HG03520 (cell line): ENCODE data around the gene FNDC1.

ENCODE experiments used
- ATAC-seq: cut with Tn5 transposase; IDR thresholded peaks from one replicate; pipeline ENCODE4 v1.9.1; 2021; ENCODE audit warnings: mild to moderate bottlenecking, moderate library complexity; ENCODE audit not compliant: unreplicated experiment

The FNDC1 gene

DNA sequence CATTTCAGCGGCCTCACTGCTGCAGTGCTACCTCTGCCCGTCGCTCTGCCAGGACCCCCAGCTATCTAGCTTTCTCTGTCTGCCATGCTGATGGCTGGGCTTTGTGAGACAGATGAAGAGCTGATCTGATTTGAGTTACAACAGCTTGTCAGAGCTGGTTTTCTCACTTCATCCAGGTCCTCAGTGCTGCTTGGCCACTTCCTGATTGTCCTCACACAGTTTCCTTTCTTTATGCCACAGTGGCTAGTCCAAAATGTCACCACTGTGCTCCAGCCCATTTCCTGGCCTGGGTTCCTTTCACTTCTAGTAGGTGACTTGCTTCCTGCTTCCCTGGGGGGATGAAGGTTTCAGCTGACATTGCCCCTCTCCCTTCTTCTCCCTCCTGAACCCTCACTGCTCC, 35.4 kb downstream of the FNDC1 start:
- no peak for ATAC-seq

DNA sequence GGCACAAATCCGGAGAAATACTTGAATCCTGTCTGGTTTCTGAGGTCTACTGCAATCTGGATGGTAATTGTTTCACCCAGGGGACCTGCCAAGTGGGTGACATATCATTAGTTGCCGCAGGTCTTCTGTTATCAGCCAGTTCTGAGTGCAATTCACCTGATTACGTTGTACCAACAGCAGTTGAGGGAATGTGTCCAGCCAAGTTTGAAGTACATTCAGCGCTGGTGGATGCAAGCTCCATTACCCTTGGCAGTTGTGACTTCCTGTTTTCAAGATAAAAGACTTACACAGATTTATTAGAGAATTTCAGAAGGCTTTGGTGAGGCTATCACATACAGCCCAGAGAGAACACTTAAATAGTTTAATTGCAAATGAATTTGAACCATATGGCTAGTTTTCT, 42.8 kb downstream of the FNDC1 start:
- ATAC-seq: no peak

DNA sequence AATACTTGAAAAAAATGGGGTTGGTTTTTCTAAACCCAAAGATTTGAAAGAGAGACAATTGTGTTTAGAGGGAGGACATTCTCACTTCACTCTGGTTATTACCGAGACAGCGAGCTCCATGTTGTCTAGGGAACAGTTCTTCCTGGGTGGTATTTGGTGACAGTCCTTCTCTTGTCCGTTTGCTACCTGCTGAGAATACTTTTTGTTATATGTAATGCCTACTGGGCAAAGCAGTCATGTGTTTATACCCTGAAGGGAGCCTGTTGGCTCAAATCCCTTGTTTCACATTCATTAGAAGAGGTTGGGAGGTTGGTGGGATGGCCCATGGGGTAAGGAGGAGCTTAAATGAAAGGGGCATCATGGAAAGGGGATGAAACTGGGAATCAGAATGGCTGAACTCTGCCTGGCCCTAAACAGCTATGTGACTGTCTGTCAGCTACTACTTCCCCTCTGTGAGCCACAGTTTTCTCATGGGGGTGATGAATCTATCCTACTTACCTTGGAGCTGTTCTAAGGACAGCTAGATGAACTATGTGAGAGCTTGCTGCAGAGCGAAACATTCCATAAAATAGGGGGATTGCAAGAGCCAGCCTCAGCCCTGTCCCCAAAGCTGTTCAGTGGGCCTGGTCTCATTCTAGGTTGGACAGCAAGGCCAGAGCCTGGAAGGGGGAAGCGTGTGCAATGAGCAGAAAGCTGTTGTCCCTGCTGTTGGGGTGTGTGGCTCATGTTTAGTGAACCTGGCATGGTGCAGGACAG, 43.5 kb downstream of the FNDC1 start:
- no peak for ATAC-seq

DNA sequence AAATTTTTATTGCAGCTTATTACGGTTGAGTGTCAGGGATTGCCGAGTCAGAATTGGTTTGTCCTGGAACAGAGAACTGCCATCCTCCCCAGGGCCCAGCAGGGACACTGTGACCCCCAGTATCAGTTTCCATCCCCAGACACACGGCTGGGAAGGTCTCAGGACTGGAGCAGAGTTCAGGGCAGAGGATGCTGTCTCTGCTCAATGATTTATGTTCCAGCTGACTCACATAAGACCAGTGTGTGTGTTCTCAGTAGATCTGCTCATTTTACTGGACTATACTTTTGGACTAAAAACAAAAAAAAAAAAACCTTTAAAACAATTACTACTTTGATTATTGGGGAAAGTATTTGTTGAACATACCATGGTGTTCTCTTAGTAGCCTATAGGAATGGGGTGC, 44.2 kb downstream of the FNDC1 start:
- no peak for ATAC-seq

DNA sequence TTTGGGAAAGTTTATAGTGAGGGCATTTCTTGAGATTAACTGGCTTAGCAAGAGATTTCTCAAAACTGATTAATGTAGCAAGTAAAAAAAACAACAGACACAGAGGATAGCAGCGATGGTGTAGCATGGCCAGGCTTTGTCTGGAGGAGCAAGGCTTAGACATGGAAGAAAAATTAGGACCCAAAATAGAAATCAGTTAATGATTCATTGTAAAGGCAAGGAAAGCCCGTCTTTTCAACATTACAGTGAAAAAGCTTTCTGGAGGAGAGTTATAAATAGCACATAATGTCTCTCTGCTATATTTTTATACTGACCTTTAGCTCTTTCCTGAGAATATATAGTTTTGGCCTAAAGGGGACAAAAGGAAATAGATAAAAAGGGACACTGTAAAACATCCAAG, 45.1 kb downstream of the FNDC1 start:
- no peak for ATAC-seq

DNA sequence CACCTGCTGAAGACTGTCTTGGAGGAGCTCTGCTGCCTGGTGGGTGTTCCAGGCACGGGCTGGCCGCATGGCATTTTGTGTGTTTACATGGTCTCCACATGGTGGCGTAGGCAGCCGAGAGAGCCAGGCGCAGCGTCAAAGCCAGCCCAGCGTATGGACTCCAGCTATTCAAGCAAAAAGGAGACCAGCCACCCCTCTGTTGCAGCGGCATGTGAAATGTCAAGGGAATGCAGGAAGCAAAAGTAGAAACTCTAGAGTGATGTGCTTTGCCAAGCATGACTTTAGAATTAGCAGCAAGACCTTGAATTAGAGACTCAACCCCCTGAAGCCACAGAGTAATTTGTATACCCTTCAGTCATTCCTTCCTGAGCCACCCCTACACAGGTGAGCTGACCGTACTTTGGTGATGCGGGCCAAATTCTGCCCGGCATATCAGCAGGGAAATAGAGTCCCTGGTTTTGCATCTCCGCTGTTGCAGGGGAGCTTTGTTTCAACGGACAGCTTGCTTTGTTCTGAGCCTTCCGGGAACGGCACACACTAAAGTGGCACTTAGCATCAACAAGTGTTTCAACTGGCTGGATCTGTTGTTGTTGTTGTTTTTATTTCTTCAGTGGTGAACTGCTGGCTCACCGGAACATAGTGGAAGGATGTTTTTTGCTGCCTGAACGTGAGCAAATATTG, 48.5 kb downstream of the FNDC1 start:
- ATAC-seq: peak; percentile 60

DNA sequence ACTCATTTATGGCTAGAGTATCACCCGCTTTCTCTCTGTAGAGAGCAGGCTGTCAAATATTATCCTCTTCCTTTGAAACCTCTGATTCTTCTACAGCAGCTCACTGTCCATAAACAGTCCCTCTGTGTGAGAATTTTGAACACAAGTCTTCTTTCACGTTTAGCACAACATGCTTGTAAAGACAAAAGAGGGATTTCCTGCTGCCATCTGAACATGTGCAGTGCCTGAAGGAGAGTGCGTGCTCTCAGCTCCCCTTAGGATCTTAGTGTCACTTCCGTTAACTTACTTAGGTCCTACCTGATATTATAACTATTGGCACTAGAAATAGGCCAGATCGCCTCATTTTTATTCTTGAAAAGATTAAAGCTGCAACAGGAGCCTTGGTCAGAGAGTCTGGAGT, 50.9 kb downstream of the FNDC1 start:
- ATAC-seq: no peak

DNA sequence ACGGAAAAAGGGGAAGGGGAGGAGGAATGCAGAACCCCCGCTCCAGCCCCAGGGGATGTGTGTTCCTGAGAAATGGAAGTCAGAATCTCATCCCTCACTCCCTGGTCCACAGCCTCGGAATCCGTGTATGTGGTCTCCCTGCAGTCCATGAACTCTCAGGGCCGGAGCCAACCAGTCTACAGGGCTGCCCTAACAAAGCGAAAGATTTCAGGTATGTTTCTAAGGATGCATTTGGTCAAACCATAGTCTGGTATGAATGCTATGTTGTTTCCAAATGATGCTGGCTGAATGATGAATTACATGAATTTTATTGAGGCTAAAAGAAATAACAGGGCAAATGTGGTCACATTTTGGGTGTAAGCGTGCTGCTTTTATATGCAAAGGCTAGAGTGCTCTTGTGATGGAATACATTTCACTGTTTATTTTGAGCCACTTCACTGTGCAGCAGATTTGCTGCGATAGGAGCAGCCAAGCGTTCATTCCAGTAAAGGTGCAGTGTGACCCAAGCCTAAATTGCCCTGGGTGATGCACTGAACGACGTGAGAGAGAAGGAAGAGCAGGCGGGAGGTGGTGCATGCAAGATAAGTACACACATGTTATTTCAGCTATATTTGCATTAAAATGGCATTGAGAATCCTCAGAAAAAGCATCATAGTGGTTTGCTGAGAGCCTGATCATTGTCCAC, 52.4 kb downstream of the FNDC1 start:
- ATAC-seq: no peak

DNA sequence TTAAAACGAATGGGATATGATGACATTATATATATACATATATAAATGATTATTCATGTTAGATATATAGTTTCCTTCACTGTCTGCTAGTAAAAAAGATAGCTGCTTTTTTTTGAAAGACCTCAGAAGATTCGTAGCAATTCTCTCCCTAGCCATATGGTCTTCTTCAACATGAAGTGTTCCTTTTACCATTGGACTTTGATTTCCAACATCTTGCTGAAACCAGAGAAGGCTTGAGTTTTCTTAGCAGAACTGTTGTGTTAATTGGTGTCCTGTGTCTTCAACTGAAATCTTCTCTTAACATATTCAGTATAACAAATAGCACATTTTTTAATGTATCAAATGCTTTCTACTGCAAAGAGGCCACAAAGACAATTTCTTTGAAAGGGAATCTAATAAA, 55.3 kb downstream of the FNDC1 start:
- no peak for ATAC-seq

DNA sequence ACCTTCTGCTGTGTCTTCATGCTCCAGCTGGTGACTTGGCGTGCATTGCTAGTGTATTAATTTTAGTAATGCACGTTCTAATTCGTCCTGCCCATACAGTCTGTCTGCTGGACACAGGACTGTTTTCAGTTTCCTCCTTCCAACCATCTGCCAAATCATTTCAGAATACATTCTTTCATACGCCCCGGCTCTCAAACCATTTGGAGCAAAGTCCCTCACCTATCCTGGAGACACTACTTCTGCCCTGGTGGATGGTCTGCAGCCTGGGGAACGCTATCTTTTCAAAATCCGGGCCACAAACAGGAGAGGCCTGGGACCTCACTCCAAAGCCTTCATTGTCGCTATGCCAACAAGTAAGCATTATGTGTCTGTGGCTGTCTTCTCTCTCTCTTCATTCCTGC, 60.5 kb downstream of the FNDC1 start:
- ATAC-seq: no peak

DNA sequence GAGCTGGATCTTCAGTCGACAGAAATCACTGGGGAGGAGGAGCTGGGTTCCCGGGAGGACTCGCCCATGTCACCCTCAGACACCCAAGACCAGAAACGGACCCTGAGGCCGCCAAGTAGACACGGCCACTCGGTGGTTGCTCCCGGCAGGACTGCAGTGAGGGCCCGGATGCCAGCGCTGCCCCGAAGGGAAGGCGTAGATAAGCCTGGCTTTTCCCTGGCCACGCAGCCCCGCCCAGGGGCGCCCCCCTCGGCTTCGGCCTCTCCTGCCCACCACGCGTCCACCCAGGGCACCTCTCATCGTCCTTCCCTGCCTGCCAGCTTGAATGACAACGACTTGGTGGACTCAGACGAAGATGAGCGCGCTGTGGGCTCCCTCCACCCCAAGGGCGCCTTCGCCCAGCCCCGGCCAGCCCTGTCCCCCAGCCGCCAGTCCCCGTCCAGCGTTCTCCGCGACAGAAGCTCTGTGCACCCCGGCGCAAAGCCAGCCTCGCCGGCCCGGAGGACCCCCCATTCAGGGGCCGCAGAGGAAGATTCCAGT, 63.0 kb downstream of the FNDC1 start:
- no peak for ATAC-seq

DNA sequence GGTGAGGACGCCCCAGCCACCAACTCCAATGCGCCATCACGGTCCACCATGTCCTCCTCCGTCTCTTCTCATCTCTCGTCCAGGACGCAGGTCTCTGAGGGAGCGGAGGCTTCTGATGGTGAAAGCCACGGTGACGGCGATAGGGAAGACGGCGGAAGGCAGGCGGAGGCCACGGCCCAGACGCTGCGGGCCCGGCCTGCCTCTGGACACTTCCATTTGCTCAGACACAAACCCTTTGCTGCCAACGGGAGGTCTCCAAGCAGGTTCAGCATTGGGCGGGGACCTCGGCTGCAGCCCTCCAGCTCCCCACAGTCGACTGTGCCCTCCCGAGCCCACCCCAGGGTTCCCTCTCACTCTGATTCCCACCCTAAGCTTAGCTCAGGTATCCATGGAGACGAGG, 63.6 kb downstream of the FNDC1 start:
- ATAC-seq: no peak

DNA sequence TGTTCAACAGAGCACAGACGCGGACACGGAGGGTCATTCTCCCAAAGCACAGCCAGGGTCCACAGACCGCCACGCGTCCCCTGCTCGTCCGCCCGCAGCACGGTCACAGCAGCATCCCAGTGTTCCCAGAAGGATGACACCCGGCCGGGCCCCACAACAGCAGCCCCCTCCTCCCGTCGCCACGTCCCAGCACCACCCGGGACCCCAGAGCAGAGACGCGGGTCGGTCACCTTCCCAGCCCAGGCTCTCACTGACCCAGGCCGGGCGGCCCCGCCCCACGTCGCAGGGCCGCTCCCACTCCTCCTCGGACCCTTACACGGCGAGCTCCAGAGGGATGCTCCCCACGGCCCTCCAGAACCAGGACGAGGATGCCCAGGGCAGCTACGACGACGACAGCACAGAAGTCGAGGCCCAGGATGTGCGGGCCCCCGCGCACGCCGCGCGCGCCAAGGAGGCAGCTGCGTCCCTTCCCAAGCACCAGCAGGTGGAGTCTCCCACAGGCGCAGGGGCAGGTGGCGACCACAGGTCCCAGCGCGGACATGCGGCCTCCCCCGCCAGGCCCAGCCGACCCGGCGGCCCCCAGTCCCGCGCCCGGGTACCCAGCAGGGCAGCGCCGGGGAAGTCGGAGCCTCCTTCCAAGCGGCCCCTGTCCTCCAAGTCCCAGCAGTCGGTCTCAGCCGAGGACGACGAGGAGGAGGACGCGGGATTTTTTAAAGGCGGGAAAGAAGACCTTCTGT, 64.3 kb downstream of the FNDC1 start:
- no peak for ATAC-seq

DNA sequence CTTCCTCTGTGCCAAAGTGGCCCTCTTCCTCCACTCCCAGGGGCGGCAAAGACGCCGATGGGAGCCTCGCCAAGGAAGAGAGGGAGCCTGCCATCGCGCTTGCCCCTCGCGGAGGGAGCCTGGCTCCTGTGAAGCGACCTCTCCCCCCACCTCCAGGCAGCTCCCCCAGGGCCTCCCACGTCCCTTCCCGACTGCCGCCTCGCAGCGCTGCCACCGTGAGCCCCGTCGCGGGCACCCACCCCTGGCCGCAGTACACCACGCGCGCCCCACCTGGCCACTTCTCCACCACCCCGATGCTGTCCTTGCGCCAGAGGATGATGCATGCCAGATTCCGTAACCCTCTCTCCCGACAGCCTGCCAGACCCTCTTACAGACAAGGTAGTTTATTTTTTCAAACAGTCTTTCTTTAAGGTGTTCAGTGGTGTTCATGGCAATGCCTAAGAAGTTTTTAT, 64.9 kb downstream of the FNDC1 start:
- ATAC-seq: no peak

DNA sequence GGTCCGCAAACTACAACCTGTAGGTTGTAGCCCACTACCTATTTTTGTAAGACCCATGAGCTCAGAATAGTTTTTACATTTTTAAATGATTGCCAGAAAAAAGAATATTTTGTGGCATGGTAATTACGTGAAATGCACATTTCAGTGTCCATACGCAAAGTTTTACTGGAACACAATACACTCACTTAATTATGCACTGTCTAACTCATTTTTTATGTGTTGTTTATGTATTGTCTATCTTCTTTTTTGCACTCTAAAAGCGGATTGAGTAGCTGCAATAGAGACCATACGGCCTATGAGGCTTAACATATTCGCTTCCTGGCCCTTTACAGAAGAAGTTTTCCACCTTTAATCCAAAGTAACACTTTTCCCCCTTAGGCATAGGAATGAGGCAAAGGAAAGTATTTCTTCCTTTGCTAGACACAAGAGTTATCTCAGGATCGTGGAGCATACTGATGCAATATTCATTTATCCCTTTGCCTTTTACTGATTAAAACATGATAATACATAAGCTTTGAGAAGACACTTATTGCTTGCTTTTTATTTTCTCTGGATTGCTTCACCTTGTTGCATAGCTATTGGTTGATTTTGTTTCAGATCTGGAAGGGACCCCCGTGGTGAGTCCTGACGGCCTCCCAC, 69.8 kb downstream of the FNDC1 start:
- no peak for ATAC-seq

DNA sequence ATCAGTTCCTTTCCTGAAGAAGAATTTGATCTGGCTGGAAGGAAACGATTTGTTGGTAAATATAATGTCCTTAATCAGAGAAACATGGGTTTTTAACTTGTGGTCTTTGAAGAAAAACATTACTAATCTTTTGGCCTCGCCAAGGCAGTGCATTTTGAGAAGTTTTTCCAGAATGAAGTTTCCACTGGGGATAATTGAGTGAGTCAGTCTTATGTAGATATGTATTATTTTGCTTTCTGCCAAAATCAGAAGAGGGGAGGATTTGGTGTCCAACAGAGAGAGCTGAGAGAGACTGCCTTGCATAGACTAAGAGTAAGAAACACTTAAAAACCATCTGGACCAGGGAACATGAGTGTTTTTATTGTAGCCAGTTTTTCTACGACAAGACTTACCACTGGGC, 79.9 kb downstream of the FNDC1 start:
- no peak for ATAC-seq

DNA sequence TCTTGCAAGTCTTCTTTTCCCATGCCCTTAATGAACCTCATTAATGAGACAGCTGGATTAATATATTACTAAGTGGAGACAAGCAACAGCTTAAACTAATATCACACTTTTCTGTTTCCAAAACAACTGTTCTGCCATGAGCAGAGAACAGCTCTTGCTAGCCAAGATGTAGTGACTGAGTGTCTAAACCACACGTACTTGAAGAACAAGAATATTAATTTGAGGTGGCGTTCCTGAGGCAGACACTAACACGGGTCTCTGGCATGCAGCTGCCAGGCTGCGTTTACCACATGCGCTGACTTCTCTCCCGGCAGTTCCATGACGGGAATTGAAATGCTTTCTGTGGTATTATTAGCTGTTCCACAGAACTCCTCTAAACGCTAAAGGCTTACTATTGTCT, 80.6 kb downstream of the FNDC1 start:
- no peak for ATAC-seq

DNA sequence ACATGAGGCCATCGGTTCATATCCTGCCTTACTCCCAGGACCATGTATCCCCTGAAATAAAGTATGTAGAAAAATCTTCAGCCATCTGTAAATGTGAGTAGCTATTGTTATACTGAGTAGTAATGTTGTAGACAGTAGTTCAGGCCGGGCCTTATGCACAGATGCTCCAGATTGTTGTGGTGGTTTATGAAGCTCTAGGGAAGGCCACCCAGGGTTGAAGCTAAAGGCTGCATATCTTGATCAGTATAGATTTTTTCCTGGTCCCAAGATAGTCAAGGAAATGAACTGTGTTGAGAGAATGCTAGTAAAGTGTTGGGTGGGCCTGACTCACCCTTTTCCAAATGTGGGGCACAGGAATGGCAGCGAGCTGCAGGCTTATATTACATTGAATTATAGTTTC, 81.4 kb downstream of the FNDC1 start:
- no peak for ATAC-seq

DNA sequence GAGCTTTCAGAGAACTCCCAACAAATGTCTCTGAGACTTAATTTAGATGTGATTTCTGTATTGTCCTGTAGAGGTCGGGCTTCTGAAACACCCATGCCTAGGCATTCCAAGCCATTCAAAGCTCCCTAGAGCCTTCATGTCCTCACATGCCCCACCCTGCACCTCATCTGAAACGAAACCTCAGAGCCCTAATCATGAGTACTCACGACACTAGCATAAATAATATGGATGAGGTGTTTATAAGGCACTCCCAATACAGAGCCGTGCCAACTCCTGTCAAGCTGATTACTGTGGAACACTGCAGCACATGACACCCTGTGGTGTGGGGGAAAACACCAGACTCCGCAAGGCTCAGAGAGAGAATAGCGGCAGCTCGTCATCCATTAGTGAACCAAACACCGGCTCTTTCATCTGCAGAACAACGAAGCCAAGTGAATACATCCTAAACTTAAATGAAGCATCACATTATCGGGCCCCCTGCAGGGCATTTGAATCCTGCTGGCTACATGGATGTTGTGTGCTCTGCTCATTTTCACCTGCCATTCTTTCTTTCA, 83.8 kb downstream of the FNDC1 start:
- peak; percentile 81 for ATAC-seq

DNA sequence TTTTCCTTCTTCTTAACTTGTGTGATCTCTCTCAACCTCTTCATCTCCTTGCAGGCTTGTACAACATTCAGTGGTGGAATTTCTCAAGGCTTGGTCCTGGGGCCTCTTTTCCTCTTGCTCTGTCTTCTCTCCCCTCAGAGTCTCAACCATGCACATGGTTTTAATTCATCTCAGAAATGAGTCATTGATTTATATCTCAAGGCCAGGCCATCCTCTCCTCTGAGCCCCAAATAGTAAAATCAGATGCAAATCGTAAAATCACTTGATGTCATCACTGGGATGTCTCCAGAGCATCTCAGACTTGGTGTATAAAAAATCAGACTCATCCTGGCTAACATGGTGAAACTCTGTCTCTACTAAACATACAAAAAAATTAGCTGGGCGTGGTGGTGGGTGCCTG, 85.0 kb downstream of the FNDC1 start:
- no peak for ATAC-seq
